Stimulated activated CD8-positive, alpha-beta memory T cell treated with anti-CD3 and anti-CD28 coated beads, Interleukin-12 subunit alpha, Interleukin-12 subunit beta, amount 100 ng/mL, for 1 hour (primary cell): ENCODE results near the gene NPR2.

Source experiments
- DNase-seq: peaks from one replicate; pipeline ENCODE4 v3.0.0-alpha.2; 2020; ENCODE audit warnings: low read depth

Gene NPR2

GRCh38 chr9:35832814-35833213 is 41.4 kb downstream of the NPR2 start:
- DNase-seq = no peak

GRCh38 chr9:35834260-35835215 is 43.1 kb downstream of the NPR2 start:
- no peak for DNase-seq

- DNase-seq = no peak
These were observed 43.8 kb downstream of the NPR2 start for GRCh38 chr9:35835216-35835632.

- DNase-seq = no peak
These were observed 44.4 kb downstream of the NPR2 start for GRCh38 chr9:35835766-35836165.

- DNase-seq = no peak
These were observed 45.2 kb downstream of the NPR2 start for GRCh38 chr9:35836595-35836994.

- DNase-seq = no peak
These were observed 48.5 kb downstream of the NPR2 start for GRCh38 chr9:35839926-35840325.

- no peak for DNase-seq
These were observed 49.7 kb downstream of the NPR2 start for GRCh38 chr9:35840881-35841644.

- DNase-seq = no peak
These were observed 50.2 kb downstream of the NPR2 start for GRCh38 chr9:35841645-35841900.

- no peak for DNase-seq
These were observed 50.8 kb downstream of the NPR2 start for GRCh38 chr9:35842020-35842745.

- no peak for DNase-seq
These were observed 51.4 kb downstream of the NPR2 start for GRCh38 chr9:35842795-35843194.

- no peak for DNase-seq
These were observed 53.4 kb downstream of the NPR2 start for GRCh38 chr9:35844628-35845270.

- no peak for DNase-seq
These were observed 54.7 kb downstream of the NPR2 start for GRCh38 chr9:35845824-35846771.

GRCh38 chr9:35847792-35848572 is 56.6 kb downstream of the NPR2 start:
- no peak for DNase-seq

- no peak for DNase-seq
These were observed 61.0 kb downstream of the NPR2 start for GRCh38 chr9:35852267-35852815.

GRCh38 chr9:35852876-35853865 is 61.8 kb downstream of the NPR2 start:
- DNase-seq = no peak

- no peak for DNase-seq
These were observed 62.8 kb downstream of the NPR2 start for GRCh38 chr9:35854091-35854762.

GRCh38 chr9:35856206-35856605 is 64.8 kb downstream of the NPR2 start:
- DNase-seq = no peak

- no peak for DNase-seq
These were observed 65.5 kb downstream of the NPR2 start for GRCh38 chr9:35856882-35857281.
